Osteoblast (primary cell): ENCODE measurements around the gene EGR2. TPM values are rescaled to one million over a fixed set of nuclear protein-coding genes. Genes with fewer than 3 reads are reported as not detected.

Experiments
- DNase-seq: peaks from one replicate; pipeline ENCODE4 v3.0.0; 2011; ENCODE audit warnings: low spot score, mixed read lengths; ENCODE audit not compliant: insufficient read length; ENCODE audit errors: missing footprints
- H2AFZ ChIP-seq: 2 replicates; pipeline ENCODE4 v1.6.0; 2011; ENCODE audit warnings: mild to moderate bottlenecking, low read length
- H3K27ac ChIP-seq: 2 replicates; pipeline ENCODE4 v1.5.1; 2011; ENCODE audit warnings: mild to moderate bottlenecking, low read depth, low read length, moderate library complexity
- H3K27me3 ChIP-seq: 2 replicates; pipeline ENCODE4 v1.6.0; 2012; ENCODE audit warnings: mild to moderate bottlenecking, control low read depth, inconsistent platforms, low read length, moderate library complexity; ENCODE audit not compliant: insufficient read depth
- H3K36me3 ChIP-seq: 2 replicates; pipeline ENCODE4 v1.5.1; 2011; ENCODE audit warnings: mild to moderate bottlenecking, low read length, control low read depth, moderate library complexity; ENCODE audit not compliant: insufficient read depth
- H3K4me1 ChIP-seq: 2 replicates; pipeline ENCODE4 v1.5.1; 2011; ENCODE audit warnings: mild to moderate bottlenecking, low read length, control low read depth, moderate library complexity; ENCODE audit not compliant: insufficient read depth
- H3K4me2 ChIP-seq: 2 replicates; pipeline ENCODE4 v1.6.0; 2011; ENCODE audit warnings: mild to moderate bottlenecking, low read length; ENCODE audit not compliant: insufficient read depth
- H3K4me3 ChIP-seq: fragments of 200-600 bp; sonication (generic); 3 replicates; pipeline ENCODE4 v1.5.1; 2012; ENCODE audit warnings: mild to moderate bottlenecking, low read length, inconsistent platforms; ENCODE audit not compliant: insufficient read depth
- H3K79me2 ChIP-seq: 2 replicates; pipeline ENCODE4 v1.6.0; 2012; ENCODE audit warnings: mild to moderate bottlenecking, low read length, control low read depth, inconsistent platforms; ENCODE audit not compliant: insufficient read depth
- H3K9me3 ChIP-seq: 2 replicates; pipeline ENCODE4 v1.5.1; 2011; ENCODE audit warnings: low read depth, low read length, control low read depth
- H4K20me1 ChIP-seq: 2 replicates; pipeline ENCODE4 v1.6.0; 2012; ENCODE audit warnings: mild to moderate bottlenecking, low read length, control low read depth; ENCODE audit not compliant: insufficient read depth
- CTCF ChIP-seq: IDR thresholded peaks from 2 replicates; pipeline ENCODE4 v1.5.1; 2011; ENCODE audit warnings: mild to moderate bottlenecking, low read depth, low read length, moderate library complexity; ENCODE audit errors: extremely low read depth
- total RNA-seq: library from RNA; depleted of rRNA; stranded (reverse); fragments of >200 nt; gene quantifications from 2 replicates; pipeline ENCODE4 v1.2.3, GENCODE V29; 2012

EGR2 gene
- total RNA-seq, 1 donor: 3.6 TPM

- Histone ChIP-seq H3K4me3 (peak overlapping the region; percentile 83), H3K36me3 (no peaks in the 10 kb centered on the region), H3K79me2 (peaks cover under 1% of the 10 kb centered on the region), H4K20me1 (peaks cover 2% of the 10 kb centered on the region), H2AFZ (no peak overlapping the region), H3K4me2 (peak overlapping the region; percentile 96), H3K27me3 (peaks cover 54% of the 10 kb centered on the region), H3K27ac (no peak overlapping the region), H3K9me3 (no peaks in the 10 kb centered on the region), H3K4me1 (peaks cover 26% of the 10 kb centered on the region)
- peak; percentile 39 for DNase-seq
- TF ChIP-seq CTCF: no peak
Measured at GRCh38 chr10:62819141-62819920, 3.2 kb upstream of the EGR2 start.

- TF ChIP-seq CTCF: no peak
- peaks cover 6% of the 10 kb centered on the region for H4K20me1 ChIP-seq
- peak; percentile 72 for DNase-seq
- peaks cover 54% of the 10 kb centered on the region for H3K27me3 ChIP-seq
- H3K4me2 ChIP-seq: peak overlapping the region; percentile 96
- peak overlapping the region; percentile 57 for H2AFZ ChIP-seq
- H3K36me3 ChIP-seq: no peaks in the 10 kb centered on the region
- H3K4me1 ChIP-seq: peaks cover 26% of the 10 kb centered on the region
- peaks cover 4% of the 10 kb centered on the region for H3K79me2 ChIP-seq
- H3K4me3 ChIP-seq: peak overlapping the region; percentile 83
- no peak overlapping the region for H3K27ac ChIP-seq
- no peaks in the 10 kb centered on the region for H3K9me3 ChIP-seq
Measured at GRCh38 chr10:62818426-62819011, 2.4 kb upstream of the EGR2 start.

DNA sequence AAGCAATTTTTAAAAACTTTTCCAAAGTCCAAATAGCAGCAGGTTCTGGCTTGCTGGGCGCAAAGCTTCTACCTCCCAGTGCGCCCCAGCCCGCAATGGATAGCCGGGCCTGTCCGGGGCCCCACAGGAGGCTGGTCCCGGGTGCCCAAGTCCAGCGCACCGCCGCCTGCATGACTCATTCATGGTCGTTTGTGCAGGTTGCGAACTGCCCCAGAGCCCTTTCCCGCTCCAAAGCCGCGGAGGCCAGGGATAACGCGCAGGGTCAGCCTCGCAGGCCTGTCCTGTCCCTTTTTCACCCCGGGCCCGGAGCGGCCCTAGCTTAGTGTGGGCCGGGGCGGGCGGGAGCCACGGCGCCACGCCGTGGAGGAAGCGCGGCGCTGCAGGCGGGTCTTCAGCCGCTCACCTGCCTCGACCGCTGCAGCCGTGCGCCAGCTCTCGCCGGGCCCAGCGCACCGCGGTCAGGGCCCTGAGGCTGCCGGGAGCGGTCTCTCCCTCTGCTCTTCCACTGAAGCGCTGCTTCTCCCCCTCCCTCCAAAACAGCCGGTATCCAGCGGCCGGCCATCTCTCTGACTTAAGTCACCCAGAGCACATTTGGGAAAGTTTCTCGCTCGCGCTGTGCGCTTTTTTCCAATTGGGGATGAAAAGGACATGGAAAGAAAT lies 1.7 kb upstream of the EGR2 start:
- Histone ChIP-seq H3K27me3 (peaks cover 47% of the 10 kb centered on the region), H3K9me3 (no peaks in the 10 kb centered on the region), H3K4me1 (peaks cover 26% of the 10 kb centered on the region), H4K20me1 (peaks cover 6% of the 10 kb centered on the region), H2AFZ (peak overlapping the region; percentile 72), H3K36me3 (no peaks in the 10 kb centered on the region), H3K4me2 (peak overlapping the region; percentile 96), H3K79me2 (peaks cover 4% of the 10 kb centered on the region), H3K4me3 (peak overlapping the region; percentile 83), H3K27ac (peak overlapping the region; percentile 17)
- DNase-seq: peak; percentile 97
- TF ChIP-seq CTCF: peak; percentile 58
